Muscle layer of colon (tissue), 2 donors: ENCODE measurements around the gene GLIS1.

Source experiments
- H3K27ac ChIP-seq: one replicate; pipeline ENCODE4 v1.7.0; 2013; ENCODE audit warnings: low read depth, mild to moderate bottlenecking, low read length, moderate library complexity
- H3K27me3 ChIP-seq, 2 donors: one replicate each; pipeline ENCODE4 v1.7.0; 2013; ENCODE audit warnings: low read length in 2 of 2, mild to moderate bottlenecking in 2 of 2; ENCODE audit not compliant: insufficient read depth in 2 of 2, control insufficient read depth in 1 of 2
- H3K36me3 ChIP-seq: one replicate; pipeline ENCODE4 v1.7.0; 2013; ENCODE audit warnings: mild to moderate bottlenecking, low read length; ENCODE audit not compliant: insufficient read depth
- H3K4me1 ChIP-seq: one replicate; pipeline ENCODE4 v1.7.0; 2013; ENCODE audit warnings: mild to moderate bottlenecking, low read length; ENCODE audit not compliant: insufficient read depth
- H3K4me3 ChIP-seq, 2 donors: one replicate each; pipeline ENCODE4 v1.7.0; 2013; ENCODE audit warnings: low read length in 2 of 2, low read depth in 1 of 2, mild to moderate bottlenecking in 1 of 2, moderate library complexity in 1 of 2
- H3K9ac ChIP-seq: one replicate; pipeline ENCODE4 v1.7.0; 2013; ENCODE audit warnings: low read length
- H3K9me3 ChIP-seq: one replicate; pipeline ENCODE4 v1.7.0; 2013; ENCODE audit warnings: mild to moderate bottlenecking, low read length
- donor health status: abdominal sarcoma.
- donor health status: Adenocarcinoma of cecum.

Gene GLIS1

GRCh38 chr1:53469373-53469772 lies 269.6 kb downstream of the GLIS1 start:
- Histone ChIP-seq H3K36me3 (no peaks in the 10 kb centered on the region), H3K9me3 (no peaks in the 10 kb centered on the region), H3K27me3 (no peaks in the 10 kb centered on the region), H3K4me3 (no peak overlapping the region), H3K4me1 (no peaks in the 10 kb centered on the region), H3K9ac (no peak overlapping the region), H3K27ac (no peak overlapping the region)

GRCh38 chr1:53468374-53468773 lies 270.6 kb downstream of the GLIS1 start:
- no peaks in the 10 kb centered on the region for H3K4me1 ChIP-seq
- no peaks in the 10 kb centered on the region for H3K9me3 ChIP-seq
- no peak overlapping the region for H3K27ac ChIP-seq
- no peaks in the 10 kb centered on the region for H3K27me3 ChIP-seq
- H3K9ac ChIP-seq, result no peak overlapping the region
- H3K36me3 ChIP-seq, result no peaks in the 10 kb centered on the region
- H3K4me3 ChIP-seq, result no peak overlapping the region

GRCh38 chr1:53467391-53467790 lies 271.6 kb downstream of the GLIS1 start:
- no peaks in the 10 kb centered on the region for H3K36me3 ChIP-seq
- H3K27ac ChIP-seq, result no peak overlapping the region
- H3K4me1 ChIP-seq, result no peaks in the 10 kb centered on the region
- no peak overlapping the region for H3K4me3 ChIP-seq
- no peak overlapping the region for H3K9ac ChIP-seq
- no peaks in the 10 kb centered on the region for H3K27me3 ChIP-seq
- H3K9me3 ChIP-seq, result no peaks in the 10 kb centered on the region

- Histone ChIP-seq H3K27ac (no peak overlapping the region), H3K36me3 (no peaks in the 10 kb centered on the region), H3K4me3 (no peak overlapping the region), H3K9ac (no peak overlapping the region), H3K9me3 (no peaks in the 10 kb centered on the region), H3K4me1 (no peaks in the 10 kb centered on the region), H3K27me3 (no peaks in the 10 kb centered on the region)
Observed at GRCh38 chr1:53465023-53465957, 273.7 kb downstream of the GLIS1 start.

GRCh38 chr1:53463961-53464899 lies 274.7 kb downstream of the GLIS1 start:
- no peak overlapping the region for H3K9ac ChIP-seq
- no peaks in the 10 kb centered on the region for H3K9me3 ChIP-seq
- no peaks in the 10 kb centered on the region for H3K4me1 ChIP-seq
- H3K4me3 ChIP-seq, result no peak overlapping the region
- no peaks in the 10 kb centered on the region for H3K27me3 ChIP-seq
- H3K36me3 ChIP-seq, result no peaks in the 10 kb centered on the region
- H3K27ac ChIP-seq, result no peak overlapping the region

GRCh38 chr1:53462769-53463501 lies 276.0 kb downstream of the GLIS1 start:
- H3K4me3 ChIP-seq, result no peak overlapping the region
- H3K27me3 ChIP-seq, result no peaks in the 10 kb centered on the region
- no peaks in the 10 kb centered on the region for H3K9me3 ChIP-seq
- no peaks in the 10 kb centered on the region for H3K36me3 ChIP-seq
- H3K9ac ChIP-seq, result no peak overlapping the region
- no peak overlapping the region for H3K27ac ChIP-seq
- no peaks in the 10 kb centered on the region for H3K4me1 ChIP-seq

GRCh38 chr1:53462193-53462592 lies 276.8 kb downstream of the GLIS1 start:
- Histone ChIP-seq H3K9ac (no peak overlapping the region), H3K36me3 (no peaks in the 10 kb centered on the region), H3K4me1 (no peaks in the 10 kb centered on the region), H3K4me3 (no peak overlapping the region), H3K9me3 (no peaks in the 10 kb centered on the region), H3K27me3 (no peaks in the 10 kb centered on the region), H3K27ac (no peak overlapping the region)

GRCh38 chr1:53461323-53462044 lies 277.5 kb downstream of the GLIS1 start:
- no peaks in the 10 kb centered on the region for H3K36me3 ChIP-seq
- no peak overlapping the region for H3K27ac ChIP-seq
- no peak overlapping the region for H3K9ac ChIP-seq
- no peaks in the 10 kb centered on the region for H3K4me1 ChIP-seq
- H3K27me3 ChIP-seq, result no peaks in the 10 kb centered on the region
- H3K9me3 ChIP-seq, result no peaks in the 10 kb centered on the region
- H3K4me3 ChIP-seq, result no peak overlapping the region

- no peaks in the 10 kb centered on the region for H3K36me3 ChIP-seq
- H3K4me3 ChIP-seq, result no peak overlapping the region
- H3K9ac ChIP-seq, result no peak overlapping the region
- no peak overlapping the region for H3K27ac ChIP-seq
- no peaks in the 10 kb centered on the region for H3K4me1 ChIP-seq
- H3K9me3 ChIP-seq, result no peaks in the 10 kb centered on the region
- no peaks in the 10 kb centered on the region for H3K27me3 ChIP-seq
Observed at GRCh38 chr1:53460666-53461322, 278.2 kb downstream of the GLIS1 start.

GRCh38 chr1:53460211-53460634 lies 278.7 kb downstream of the GLIS1 start:
- no peak overlapping the region for H3K27ac ChIP-seq
- H3K27me3 ChIP-seq, result no peaks in the 10 kb centered on the region
- H3K9me3 ChIP-seq, result no peaks in the 10 kb centered on the region
- no peak overlapping the region for H3K9ac ChIP-seq
- no peak overlapping the region for H3K4me3 ChIP-seq
- no peaks in the 10 kb centered on the region for H3K4me1 ChIP-seq
- H3K36me3 ChIP-seq, result no peaks in the 10 kb centered on the region
